22Rv1 (cell line): ENCODE results near the gene TAGLN.

Experiments used
- ZFX ChIP-seq: fragments of 450-650 bp; IDR thresholded peaks from 2 replicates; pipeline ENCODE4 v1.6.1; 2017; ENCODE audit warnings: antibody characterized with exemption, borderline replicate concordance
- TF ChIP-seq, protein P1 (sequence below): fragments of 450-650 bp; IDR thresholded peaks from 2 replicates; pipeline ENCODE4 v1.5.1; 2017; ENCODE audit warnings: mild to moderate bottlenecking

GRCh38 chr11:117198613-117199012, 557 bp upstream of the TAGLN start:
- TF ChIP-seq, protein P1, sequence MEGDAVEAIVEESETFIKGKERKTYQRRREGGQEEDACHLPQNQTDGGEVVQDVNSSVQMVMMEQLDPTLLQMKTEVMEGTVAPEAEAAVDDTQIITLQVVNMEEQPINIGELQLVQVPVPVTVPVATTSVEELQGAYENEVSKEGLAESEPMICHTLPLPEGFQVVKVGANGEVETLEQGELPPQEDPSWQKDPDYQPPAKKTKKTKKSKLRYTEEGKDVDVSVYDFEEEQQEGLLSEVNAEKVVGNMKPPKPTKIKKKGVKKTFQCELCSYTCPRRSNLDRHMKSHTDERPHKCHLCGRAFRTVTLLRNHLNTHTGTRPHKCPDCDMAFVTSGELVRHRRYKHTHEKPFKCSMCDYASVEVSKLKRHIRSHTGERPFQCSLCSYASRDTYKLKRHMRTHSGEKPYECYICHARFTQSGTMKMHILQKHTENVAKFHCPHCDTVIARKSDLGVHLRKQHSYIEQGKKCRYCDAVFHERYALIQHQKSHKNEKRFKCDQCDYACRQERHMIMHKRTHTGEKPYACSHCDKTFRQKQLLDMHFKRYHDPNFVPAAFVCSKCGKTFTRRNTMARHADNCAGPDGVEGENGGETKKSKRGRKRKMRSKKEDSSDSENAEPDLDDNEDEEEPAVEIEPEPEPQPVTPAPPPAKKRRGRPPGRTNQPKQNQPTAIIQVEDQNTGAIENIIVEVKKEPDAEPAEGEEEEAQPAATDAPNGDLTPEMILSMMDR: no peak
- TF ChIP-seq ZFX: no peak
